Calu3 (cell line): ENCODE data around the gene TMA7B. TPM values are rescaled to one million over a fixed set of nuclear protein-coding genes. Genes with fewer than 3 reads are reported as not detected.

Experiments used
- Bru-seq: library from RNA; stranded (reverse); fragments of 400-500 nt; gene quantifications from one replicate; lab custom pipeline; 2021; lab: Mats Ljungman, UMichigan
- BruChase-seq, 2 experiments: library from RNA; stranded (reverse); fragments of 400-500 nt; gene quantifications; one replicate each; lab custom pipeline; 2021; lab: Mats Ljungman, UMichigan
- BruUV-seq: library from RNA; stranded (reverse); fragments of 400-500 nt; replicated peaks from 2 replicates; lab custom pipeline; 2021; lab: Mats Ljungman, UMichigan
- CTCF ChIA-PET: fragments of 300-600 bp; sonication (Branson Sonifier 250); formaldehyde crosslinking; loops from one replicate; lab custom pipeline; 2022; ENCODE audit warnings: antibody characterized with exemption; lab: Charles Lee
- DNase-seq: peaks from one replicate; pipeline ENCODE4 v3.0.0; 2022
- H3K27ac Mint-ChIP-seq: one replicate; pipeline ENCODE4 v1.8.0; 2022; ENCODE audit warnings: mixed read lengths; ENCODE audit not compliant: unreplicated experiment
- H3K27me3 Mint-ChIP-seq: one replicate; pipeline ENCODE4 v1.8.0; 2022; ENCODE audit warnings: mixed read lengths; ENCODE audit not compliant: unreplicated experiment
- H3K36me3 Mint-ChIP-seq: one replicate; pipeline ENCODE4 v1.8.0; 2022; ENCODE audit warnings: mild to moderate bottlenecking, moderate library complexity, mixed read lengths; ENCODE audit not compliant: insufficient read depth, unreplicated experiment
- H3K4me1 Mint-ChIP-seq: one replicate; pipeline ENCODE4 v1.8.0; 2022; ENCODE audit warnings: mild to moderate bottlenecking, low read depth, mixed read lengths; ENCODE audit not compliant: unreplicated experiment
- H3K4me3 Mint-ChIP-seq: one replicate; pipeline ENCODE4 v1.8.0; 2022; ENCODE audit warnings: mild to moderate bottlenecking, low read depth, moderate library complexity, mixed read lengths; ENCODE audit not compliant: unreplicated experiment
- H3K9me3 Mint-ChIP-seq: one replicate; pipeline ENCODE4 v1.8.0; 2022; ENCODE audit warnings: low read depth, mixed read lengths; ENCODE audit not compliant: unreplicated experiment
- intact Hi-C: fragments of 100-400 bp; cut with micrococcal nuclease; formaldehyde crosslinking; loops from one replicate; pipeline ENCODE4 v1.10.0; 2022; ENCODE audit not compliant: unreplicated experiment
- long read RNA-seq: library from polyadenylated mRNA; stranded (forward); transcript quantifications from one replicate; pipeline ENCODE4 v2.0.0, GENCODE V29; 2022
- total RNA-seq: library from RNA; stranded (reverse); gene quantifications from 2 replicates; pipeline ENCODE4 v1.2.3, GENCODE V29; 2022
- TF ChIP-seq, protein P1 (sequence below): fragments of 200-600 bp; IDR thresholded peaks from one replicate; pipeline ENCODE4 v1.8.0; 2022; ENCODE audit warnings: antibody characterized with exemption; ENCODE audit not compliant: unreplicated experiment

Gene TMA7B
- total RNA-seq (not detected in 2 replicates), Bru-seq, nascent RNA (not detected), BruChase-seq, experiment 1, labeled RNA remaining after a 6-hour chase (percentile 30 among the genes with signal in this experiment), BruChase-seq, experiment 2, labeled RNA remaining after a 2-hour chase (not detected)
- long read RNA-seq: 0 reads

DNA sequence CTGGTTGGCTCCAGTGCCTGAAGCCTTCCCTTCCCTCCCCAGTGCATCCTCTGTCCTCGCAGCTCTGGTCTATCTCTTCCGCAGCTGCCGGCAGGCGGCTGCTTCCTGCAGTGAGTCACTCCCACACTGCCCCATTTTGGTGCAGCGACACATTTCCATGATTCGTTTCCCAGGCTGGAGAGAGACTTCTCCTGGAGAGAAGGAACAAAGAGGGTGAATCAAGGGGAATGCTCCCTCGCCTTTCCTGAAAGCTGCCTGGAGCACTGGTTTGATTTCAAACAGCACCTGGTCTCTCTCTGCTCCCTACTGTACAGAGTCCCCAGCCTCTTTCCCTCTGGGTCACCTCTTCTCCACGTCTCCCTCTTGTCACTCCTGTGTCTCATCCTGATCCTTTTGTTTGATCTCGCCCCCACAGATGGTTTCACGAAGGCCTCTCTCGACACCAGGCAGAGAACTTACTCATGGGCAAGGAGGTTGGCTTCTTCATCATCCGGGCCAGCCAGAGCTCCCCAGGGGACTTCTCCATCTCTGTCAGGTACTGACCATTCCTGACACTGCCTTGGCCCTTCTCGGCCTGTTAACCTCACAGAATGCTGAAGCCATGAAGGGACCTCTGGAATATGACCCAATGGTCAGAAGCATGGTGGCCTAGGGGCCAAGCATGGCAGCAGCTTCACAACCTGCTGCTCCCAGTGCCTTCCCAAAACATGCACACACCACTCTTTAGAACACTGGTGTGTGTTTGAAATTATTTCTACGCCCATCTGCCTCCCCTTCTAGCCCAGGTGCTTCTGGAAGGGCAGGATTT is at the start of gene TMA7B:
TSS of gene TMA7B (plus strand) at position 758 of the 808 bp plus-strand sequence. CDS start 3,978 bp downstream, outside the sequence.
- CTCF ChIA-PET: interaction anchor here (1.5 kb wide), 1 partner anchor 13 kb away, joined by 3 read pairs; no protein-coding TSS in a partner anchor
- intact Hi-C loops: no loop called here
- no peak within 1 kb of the TSS for H3K27ac Mint-ChIP-seq

DNA sequence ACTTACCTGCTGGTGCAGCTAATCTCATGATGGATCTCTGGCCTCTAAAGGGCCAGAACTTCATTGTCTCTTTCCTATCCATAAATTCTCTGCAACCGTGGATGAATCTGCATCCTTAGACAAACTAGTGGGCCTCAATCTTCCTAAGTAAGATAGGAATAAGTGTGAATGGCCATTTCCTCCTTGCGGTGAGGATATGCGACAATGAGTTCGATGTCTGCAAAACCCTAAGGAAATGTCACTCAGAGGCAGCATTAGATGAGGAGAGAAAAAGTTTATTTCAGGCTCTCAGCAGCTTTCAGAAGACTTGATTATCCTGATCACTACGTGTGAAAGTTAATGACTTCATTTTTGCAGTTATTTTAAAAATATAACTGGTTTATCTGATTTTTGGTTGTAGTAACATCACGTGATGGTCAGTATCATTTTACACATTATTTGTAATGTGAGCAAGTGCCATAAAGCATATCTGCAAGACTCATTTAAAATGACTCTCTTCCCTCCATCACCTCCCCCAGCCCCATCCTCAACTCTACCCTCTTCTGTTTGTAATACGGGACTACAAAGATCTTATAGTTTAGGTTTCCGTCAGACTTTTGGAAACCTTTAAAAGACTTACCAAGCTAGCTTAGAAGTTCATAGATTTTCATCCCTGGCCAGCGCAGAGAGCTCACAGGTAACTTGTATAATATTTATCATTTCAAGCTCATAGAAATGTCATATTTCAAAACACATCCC is 49.2 kb upstream of the TMA7B start:
- H3K4me3 Mint-ChIP-seq: no peak overlapping the region
- intact Hi-C loops: no loop called here
- TF ChIP-seq, protein P1, sequence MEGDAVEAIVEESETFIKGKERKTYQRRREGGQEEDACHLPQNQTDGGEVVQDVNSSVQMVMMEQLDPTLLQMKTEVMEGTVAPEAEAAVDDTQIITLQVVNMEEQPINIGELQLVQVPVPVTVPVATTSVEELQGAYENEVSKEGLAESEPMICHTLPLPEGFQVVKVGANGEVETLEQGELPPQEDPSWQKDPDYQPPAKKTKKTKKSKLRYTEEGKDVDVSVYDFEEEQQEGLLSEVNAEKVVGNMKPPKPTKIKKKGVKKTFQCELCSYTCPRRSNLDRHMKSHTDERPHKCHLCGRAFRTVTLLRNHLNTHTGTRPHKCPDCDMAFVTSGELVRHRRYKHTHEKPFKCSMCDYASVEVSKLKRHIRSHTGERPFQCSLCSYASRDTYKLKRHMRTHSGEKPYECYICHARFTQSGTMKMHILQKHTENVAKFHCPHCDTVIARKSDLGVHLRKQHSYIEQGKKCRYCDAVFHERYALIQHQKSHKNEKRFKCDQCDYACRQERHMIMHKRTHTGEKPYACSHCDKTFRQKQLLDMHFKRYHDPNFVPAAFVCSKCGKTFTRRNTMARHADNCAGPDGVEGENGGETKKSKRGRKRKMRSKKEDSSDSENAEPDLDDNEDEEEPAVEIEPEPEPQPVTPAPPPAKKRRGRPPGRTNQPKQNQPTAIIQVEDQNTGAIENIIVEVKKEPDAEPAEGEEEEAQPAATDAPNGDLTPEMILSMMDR: no peak
- BruUV-seq: no TSS peak
- CTCF ChIA-PET: no interaction called here
- no peak for DNase-seq
- no peaks in the 10 kb centered on the region for H3K4me1 Mint-ChIP-seq
- H3K27me3 Mint-ChIP-seq: peaks cover 96% of the 10 kb centered on the region
- no peaks in the 10 kb centered on the region for H3K36me3 Mint-ChIP-seq
- no peak overlapping the region for H3K27ac Mint-ChIP-seq
- H3K9me3 Mint-ChIP-seq: no peaks in the 10 kb centered on the region

More for the DNA sequence above, at the start of gene TMA7B:
- BruUV-seq: no TSS peak
- TF ChIP-seq, protein P1: no peak
- H3K4me3 Mint-ChIP-seq: no peak within 1 kb of the TSS
- H3K4me1 Mint-ChIP-seq: peaks cover 12% of the 10 kb centered on the region
- DNase-seq: peak; percentile 34
- H3K9me3 Mint-ChIP-seq: no peaks in the 10 kb centered on the region
- peaks cover 44% of the 10 kb centered on the region for H3K27me3 Mint-ChIP-seq
- H3K36me3 Mint-ChIP-seq: peaks cover 5% of the 10 kb centered on the region

DNA sequence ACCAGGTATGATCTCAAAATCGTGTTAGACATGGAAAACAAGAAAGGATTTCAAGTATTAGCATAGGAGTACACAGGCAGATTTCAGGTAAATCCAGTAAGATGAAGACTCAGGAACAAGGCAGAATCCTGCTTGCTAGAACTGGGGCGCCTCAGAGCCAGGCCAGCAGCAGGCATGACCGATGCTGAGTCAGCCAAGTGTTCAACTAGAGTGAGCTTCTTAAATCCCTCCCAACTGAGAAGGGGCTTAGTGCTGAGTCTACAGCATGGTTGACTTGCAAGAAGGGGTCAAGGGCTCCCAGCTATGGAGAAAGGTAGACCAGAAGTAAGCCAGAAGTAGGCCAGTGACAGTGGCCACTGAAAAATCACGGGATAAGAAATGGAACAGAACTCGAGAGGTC is 46.9 kb upstream of the TMA7B start:
- no peak overlapping the region for H3K27ac Mint-ChIP-seq
- no peaks in the 10 kb centered on the region for H3K36me3 Mint-ChIP-seq
- no peak for DNase-seq
- no peaks in the 10 kb centered on the region for H3K4me1 Mint-ChIP-seq
- H3K27me3 Mint-ChIP-seq: peaks cover 100% of the 10 kb centered on the region
- TF ChIP-seq, protein P1: no peak
- no TSS peak for BruUV-seq
- no peaks in the 10 kb centered on the region for H3K9me3 Mint-ChIP-seq
- CTCF ChIA-PET: interaction anchor here (2.0 kb wide), 1 partner anchor 9 kb away, joined by 6 read pairs; no protein-coding TSS in a partner anchor
- intact Hi-C loops: no loop called here
- H3K4me3 Mint-ChIP-seq: no peak overlapping the region

DNA sequence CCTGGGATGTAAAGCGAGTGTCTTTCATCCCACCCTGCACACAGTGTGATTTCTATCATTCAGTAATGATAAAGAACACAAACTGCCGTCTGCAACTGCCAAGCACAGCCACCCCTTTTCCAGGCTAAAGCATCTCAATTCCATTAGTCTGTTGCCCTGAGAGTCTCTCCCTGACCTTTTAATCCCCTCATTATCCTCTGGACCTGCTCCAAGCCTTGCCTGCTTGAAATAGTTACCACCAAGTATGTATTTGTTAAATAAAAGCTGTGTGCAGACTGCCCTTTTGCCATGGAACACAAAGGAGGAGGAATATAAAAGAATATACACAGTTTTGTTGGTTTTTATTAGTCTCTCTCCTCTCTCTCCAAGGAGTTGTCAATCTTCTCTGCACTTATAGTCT is 46.3 kb upstream of the TMA7B start:
- no TSS peak for BruUV-seq
- no peaks in the 10 kb centered on the region for H3K4me1 Mint-ChIP-seq
- no peak for DNase-seq
- intact Hi-C loops: no loop called here
- CTCF ChIA-PET: interaction anchor here (2.0 kb wide), 1 partner anchor 9 kb away, joined by 6 read pairs; no protein-coding TSS in a partner anchor
- H3K27ac Mint-ChIP-seq: no peak overlapping the region
- no peaks in the 10 kb centered on the region for H3K9me3 Mint-ChIP-seq
- peaks cover 98% of the 10 kb centered on the region for H3K27me3 Mint-ChIP-seq
- TF ChIP-seq, protein P1: no peak
- H3K4me3 Mint-ChIP-seq: no peak overlapping the region
- no peaks in the 10 kb centered on the region for H3K36me3 Mint-ChIP-seq
